Inferior parietal cortex (tissue), 1 donor: ENCODE data around the gene PLCB3.

Source experiments
- DNase-seq: peaks from one replicate; pipeline ENCODE4 v3.0.0-alpha.2; 2016; ENCODE audit errors: extremely low spot score

The PLCB3 gene

GRCh38 chr11:64265176-64266160 lies 14.1 kb downstream of the PLCB3 start:
- DNase-seq, result no peak

DNA sequence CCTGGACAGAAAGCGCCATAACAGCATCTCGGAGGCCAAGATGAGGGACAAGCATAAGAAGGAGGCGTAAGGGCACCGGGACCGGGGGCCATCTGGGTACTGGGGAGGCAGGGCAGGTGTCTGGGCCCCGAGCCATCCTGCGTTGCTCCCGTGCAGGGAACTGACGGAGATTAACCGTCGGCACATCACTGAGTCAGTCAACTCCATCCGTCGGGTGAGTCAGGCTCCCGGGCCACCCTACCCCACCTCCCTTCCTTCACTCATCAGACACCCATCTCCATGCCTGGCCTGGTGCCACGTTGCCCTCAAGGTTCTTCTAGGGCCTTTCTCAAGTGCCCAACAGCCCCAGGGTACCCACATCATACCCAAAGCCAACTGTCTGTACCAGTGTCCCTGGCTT lies 15.0 kb downstream of the PLCB3 start:
- DNase-seq, result no peak

- DNase-seq, result no peak
Measured at GRCh38 chr11:64267207-64267945, 16.0 kb downstream of the PLCB3 start.

DNA sequence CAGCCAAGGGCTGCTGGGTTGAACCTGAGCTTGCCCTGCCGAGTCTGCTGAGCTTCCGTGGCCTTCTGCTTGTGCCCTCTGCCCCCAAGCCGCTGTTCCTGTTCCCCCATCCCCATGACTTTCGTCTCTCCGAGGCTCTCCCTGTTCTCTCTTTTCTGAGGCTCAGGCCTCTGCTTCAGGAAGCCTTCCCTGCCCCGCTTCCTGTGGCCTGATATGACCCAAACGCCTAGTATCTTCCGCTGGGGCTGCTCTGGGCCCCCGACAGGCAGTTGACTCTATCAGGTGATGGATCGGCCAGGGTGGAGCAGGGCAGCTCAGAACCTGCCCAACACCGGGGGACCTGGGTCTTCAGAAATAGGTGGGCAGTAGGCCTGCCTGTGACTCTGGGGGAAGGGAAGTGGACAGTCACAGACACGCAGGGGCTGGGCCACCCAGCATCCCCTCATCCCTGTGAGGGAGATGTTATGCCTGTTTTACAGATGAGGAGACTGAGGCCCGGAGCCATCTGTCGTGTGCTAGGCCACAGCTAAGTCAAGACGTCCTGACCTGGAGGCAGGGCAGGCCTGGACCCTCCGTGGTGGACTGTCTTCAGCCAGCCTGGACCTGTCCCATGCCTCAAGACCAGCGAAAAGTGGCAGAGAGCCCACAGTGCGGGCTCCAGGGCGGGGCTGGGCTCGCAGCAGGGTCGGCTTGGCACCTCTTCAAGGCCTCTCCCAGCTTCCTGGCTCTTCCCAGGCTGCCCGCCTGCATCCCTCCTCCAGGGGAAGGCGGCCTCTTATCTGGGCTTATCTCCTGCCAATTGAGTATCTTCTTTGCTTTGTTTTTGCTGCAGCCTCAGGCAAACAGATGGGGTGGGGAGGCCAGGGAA lies 16.9 kb downstream of the PLCB3 start:
- no peak for DNase-seq

GRCh38 chr11:64268893-64269539 lies 17.7 kb downstream of the PLCB3 start:
- DNase-seq, result no peak

DNA sequence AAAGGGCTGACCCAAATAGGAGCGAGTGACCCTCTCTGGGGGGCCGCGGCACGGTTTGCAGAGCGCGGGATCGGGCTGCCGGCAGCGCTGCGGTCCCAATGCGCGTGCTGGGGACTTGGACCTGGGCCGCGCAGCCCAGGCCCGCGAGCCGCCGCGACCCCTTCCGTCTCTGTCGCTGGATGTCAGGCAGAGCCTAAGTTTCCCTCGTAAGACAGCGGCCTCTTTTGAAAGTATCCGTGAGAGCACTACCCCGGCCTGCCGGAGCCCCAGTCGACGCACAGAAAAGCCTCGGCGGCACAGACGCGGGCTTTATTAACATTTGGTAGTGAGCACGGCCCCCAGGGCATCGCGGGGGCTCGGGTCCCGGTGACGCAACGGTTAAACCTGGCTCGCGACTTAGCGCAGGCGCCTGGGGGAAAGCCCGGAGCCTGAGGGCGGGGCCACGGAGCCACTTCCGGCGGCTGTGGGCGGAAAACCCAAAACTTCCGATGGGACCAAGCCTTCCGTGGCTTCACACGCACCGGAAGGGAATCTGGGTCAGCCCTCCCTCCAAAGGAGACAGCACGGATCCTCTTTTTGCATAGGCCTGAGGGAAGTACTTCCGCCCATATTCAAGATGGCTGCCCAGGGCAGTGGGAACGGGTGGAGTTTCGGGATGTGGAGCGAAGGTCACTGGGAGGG lies 18.4 kb downstream of the PLCB3 start:
- DNase-seq, result peak; percentile 100

DNA sequence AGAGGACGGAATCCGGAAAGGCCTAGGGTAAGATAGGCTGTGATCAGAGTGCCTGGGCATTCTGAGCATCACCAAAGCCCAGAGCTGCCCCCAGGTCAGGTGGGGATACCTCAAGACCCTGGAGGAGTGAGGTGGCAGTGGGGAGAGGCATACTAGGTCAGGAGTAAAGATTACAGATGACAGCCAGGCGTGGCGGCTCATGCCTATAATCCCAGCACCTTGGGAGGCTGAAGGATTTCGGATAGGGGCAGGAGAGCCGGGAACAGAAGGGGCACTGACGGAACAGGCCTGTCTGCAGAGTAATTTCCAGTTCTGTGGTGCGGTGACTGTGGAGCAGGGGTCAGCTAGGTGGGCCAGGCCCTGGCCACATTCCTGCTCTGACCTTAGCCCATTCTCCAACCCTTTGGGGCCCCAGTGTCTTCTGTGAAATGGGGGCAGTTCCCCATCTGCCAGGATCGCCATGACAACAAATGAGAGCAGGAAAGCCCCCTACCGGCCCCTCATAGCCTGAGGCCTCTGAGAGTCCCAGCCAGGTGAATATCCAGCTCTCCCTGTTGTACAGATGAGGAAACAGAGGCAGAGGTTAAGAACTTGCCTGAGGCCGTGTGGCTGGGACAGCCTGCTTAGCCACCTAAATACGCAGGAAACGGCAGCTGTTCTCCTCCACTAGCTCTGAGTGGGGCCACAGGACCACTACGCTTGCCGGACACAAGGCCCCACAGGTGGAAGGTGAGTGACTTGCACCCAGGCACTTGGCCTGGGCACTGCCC lies 23.9 kb downstream of the PLCB3 start:
- no peak for DNase-seq

GRCh38 chr11:64275841-64276240 lies 24.5 kb downstream of the PLCB3 start:
- no peak for DNase-seq

GRCh38 chr11:64276653-64277431 lies 25.5 kb downstream of the PLCB3 start:
- DNase-seq, result no peak

GRCh38 chr11:64278576-64279190 lies 27.4 kb downstream of the PLCB3 start:
- no peak for DNase-seq

DNA sequence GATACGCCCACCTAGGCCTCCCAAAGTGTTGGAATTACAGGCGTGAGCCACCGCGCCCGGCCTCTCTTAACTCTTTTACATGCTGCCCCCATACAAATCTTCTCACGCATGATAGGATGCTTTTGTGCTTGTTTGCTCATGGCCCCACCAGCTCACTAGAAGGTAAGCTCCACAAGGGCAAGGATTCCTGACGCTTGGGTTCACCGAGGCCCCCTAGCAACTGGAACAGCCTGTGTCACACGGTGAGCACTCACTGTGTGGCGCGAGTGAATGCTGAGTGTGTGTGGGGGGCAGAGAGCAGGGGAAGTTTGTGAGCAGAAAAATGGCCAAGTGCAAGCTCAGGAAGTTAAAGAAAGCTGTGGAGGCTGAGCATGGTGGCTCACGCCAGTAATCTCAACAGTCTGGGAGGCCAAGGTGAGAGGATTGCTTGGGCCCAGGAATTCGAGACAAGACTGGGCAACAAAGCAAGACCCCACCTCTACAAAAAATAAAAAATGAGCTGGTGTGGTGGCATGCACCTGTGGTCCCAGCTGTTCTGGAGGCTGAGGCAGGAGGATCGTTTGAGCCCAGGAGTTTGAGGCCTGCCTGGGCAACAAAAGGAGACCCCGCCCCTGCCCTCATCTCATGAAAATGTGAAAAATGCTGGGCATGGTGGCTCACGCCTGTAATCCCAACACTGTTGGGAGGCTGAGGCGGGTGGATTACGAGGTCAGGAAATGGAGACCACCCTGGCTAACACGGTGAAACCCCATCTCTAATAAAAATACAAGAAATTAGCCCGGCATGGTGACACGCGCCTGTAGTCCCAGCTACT lies 30.8 kb downstream of the PLCB3 start:
- DNase-seq, result no peak

DNA sequence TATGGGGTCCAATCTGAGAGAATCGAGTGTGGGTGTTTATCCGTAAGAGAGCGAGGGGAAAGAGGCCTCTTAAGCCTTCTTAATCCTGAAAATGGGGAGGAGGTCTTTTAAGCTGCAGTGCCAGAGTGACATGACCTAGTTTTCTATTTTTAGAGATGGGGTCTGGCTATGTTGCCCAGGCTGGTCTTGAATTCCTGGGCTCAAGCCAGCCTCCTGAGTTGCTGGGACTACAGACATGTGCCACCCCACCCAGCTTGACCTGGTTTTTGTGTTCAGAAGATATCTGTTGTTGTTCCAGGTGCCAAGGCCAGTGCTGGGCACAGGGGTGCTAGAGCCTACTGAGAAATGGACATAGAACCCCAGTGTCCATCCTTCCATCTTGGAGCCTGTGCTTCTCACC lies 31.8 kb downstream of the PLCB3 start:
- DNase-seq, result no peak

DNA sequence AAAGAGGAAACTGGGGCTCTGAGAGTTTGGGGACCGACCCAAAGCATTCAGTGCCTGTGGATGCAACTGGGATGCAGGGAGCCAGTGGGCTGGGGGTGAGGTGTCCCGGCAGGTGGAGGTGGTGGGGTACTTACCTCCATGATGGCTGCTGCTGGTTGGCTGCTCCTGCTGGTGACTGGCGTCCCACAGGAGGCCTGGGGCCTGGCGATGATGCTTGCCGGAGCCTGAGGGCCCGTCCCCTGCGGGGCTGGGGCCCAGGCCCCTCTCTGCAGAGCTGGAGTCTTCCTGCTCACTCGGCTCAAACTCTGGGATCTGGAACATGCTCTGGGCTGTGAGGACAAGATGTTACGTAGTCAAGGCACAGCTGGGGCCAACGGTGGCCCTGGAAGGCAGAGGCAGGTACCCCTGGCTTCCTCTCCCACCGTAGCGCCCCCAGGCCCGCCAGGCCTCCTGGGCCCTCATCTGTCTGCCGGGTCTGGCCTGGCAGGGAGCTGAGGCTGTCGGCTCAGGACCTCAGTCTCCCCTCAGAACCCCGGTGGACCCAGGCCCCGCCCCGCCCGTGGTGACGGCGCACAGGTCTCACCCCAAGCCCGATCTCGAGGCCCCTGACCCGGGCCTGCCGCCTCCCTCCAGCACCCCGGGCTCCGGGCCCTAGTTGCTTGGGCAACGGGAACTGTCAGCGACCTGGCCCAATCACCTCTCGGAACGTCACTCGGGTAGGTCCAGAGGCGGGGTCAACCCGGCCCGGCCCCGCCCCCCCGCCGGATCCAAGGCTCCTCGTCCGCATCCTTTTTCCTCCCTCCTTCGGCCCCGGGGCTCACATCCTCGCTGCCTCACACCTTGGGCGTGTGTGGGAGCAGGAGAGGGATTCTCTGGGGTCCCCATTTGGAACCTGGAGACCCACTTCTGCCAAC lies 33.0 kb downstream of the PLCB3 start, which contains the start of gene BAD:
BAD (minus strand) TSS at position 618 of the 914 bp plus-strand sequence; CDS start at position 321, 297 bp downstream.
- DNase-seq, result peak; percentile 96

GRCh38 chr11:64284962-64285884 lies 33.9 kb downstream of the PLCB3 start, which contains the start of gene GPR137:
GPR137 (plus strand) TSS chr11:64285848; CDS start chr11:64286525, 677 bp downstream.
- peak; percentile 84 for DNase-seq
